Endodermal cell (in vitro differentiated cells): ENCODE measurements around the gene SGPL1. TPM values are rescaled to one million over a fixed set of nuclear protein-coding genes. Genes with fewer than 3 reads are reported as not detected.
A peak's percentile ranks its signal among the peaks of the same experiment; 100 is the strongest.

ENCODE experiments used
- DNase-seq: peaks from one replicate; pipeline ENCODE4 v3.0.0-alpha.2; 2017
- H3K27ac ChIP-seq: 2 replicates; pipeline ENCODE4 v1.5.1; 2013; ENCODE audit warnings: mild to moderate bottlenecking, low read depth, low read length, moderate library complexity
- H3K27me3 ChIP-seq: 2 replicates; pipeline ENCODE4 v1.6.1; 2013; ENCODE audit warnings: mild to moderate bottlenecking, low read length, moderate library complexity; ENCODE audit not compliant: insufficient read depth, control insufficient read depth, poor library complexity, severe bottlenecking
- H3K36me3 ChIP-seq: 2 replicates; pipeline ENCODE4 v1.7.0; 2013; ENCODE audit warnings: mild to moderate bottlenecking, low read length, moderate library complexity; ENCODE audit not compliant: control insufficient read depth, insufficient read depth
- H3K4me1 ChIP-seq: one replicate; pipeline ENCODE4 v1.7.0; 2013; ENCODE audit warnings: low read length; ENCODE audit not compliant: control insufficient read depth, insufficient read depth
- H3K4me3 ChIP-seq: 2 replicates; pipeline ENCODE4 v1.5.1; 2013; ENCODE audit warnings: mild to moderate bottlenecking, low read length, moderate library complexity
- H3K9ac ChIP-seq: 2 replicates; pipeline ENCODE4 v1.6.1; 2013; ENCODE audit warnings: mild to moderate bottlenecking, low read length, moderate library complexity; ENCODE audit not compliant: poor library complexity, severe bottlenecking; ENCODE audit errors: extremely low read depth
- H3K9me3 ChIP-seq: 2 replicates; pipeline ENCODE4 v1.6.1; 2013; ENCODE audit warnings: mild to moderate bottlenecking, low read length, moderate library complexity; ENCODE audit not compliant: control insufficient read depth
- H3K27ac Mint-ChIP-seq: 2 replicates; pipeline ENCODE4 v1.8.0; 2020; ENCODE audit warnings: mixed read lengths
- H3K27me3 Mint-ChIP-seq: 2 replicates; pipeline ENCODE4 v1.8.0; 2021; ENCODE audit warnings: mild to moderate bottlenecking, mixed read lengths; ENCODE audit not compliant: insufficient read depth
- H3K36me3 Mint-ChIP-seq: 2 replicates; pipeline ENCODE4 v1.8.0; 2020; ENCODE audit warnings: low read depth, mixed read lengths
- H3K4me1 Mint-ChIP-seq: 2 replicates; pipeline ENCODE4 v1.8.0; 2020; ENCODE audit warnings: mixed read lengths
- H3K4me3 Mint-ChIP-seq: 2 replicates; pipeline ENCODE4 v1.8.0; 2020; ENCODE audit warnings: mild to moderate bottlenecking, moderate library complexity, mixed read lengths
- H3K9me3 Mint-ChIP-seq: 2 replicates; pipeline ENCODE4 v1.8.0; 2020; ENCODE audit warnings: mild to moderate bottlenecking, mixed read lengths
- WGBS, 2 experiments: methylation state at CpG; one replicate each; pipeline versions ENCODE4 v1.1.5 to v1.1.7; 2013; ENCODE audit warnings: missing lambda C conversion rate in 2 of 2, mixed read lengths in 1 of 2; ENCODE audit not compliant: insufficient coverage in 1 of 2, insufficient read length in 1 of 2; 5-methylcytosine and 5-hydroxymethylcytosine counted together
- total RNA-seq, 2 donors: library from RNA; stranded (reverse); fragmentation: NEBNext Ultra II Directional in 1 of 2; extraction: Animal tissue kit (Norgen Biotek cat#: 25700) in 1 of 2; gene quantifications; 2 replicates in 1 of 2; 3 replicates in 1 of 2; pipeline ENCODE4 v1.2.1, GENCODE V29; 2021
- TF ChIP-seq, protein P1 (sequence below): fragments of 200-600 bp; sonication (generic); conservative IDR thresholded peaks from 2 replicates; pipeline ENCODE4 v1.5.0; 2021; ENCODE audit warnings: antibody characterized with exemption, mild to moderate bottlenecking

SGPL1 gene
- total RNA-seq, 2 donors from 2014 or later, result 95.4 to 103 TPM

DNA sequence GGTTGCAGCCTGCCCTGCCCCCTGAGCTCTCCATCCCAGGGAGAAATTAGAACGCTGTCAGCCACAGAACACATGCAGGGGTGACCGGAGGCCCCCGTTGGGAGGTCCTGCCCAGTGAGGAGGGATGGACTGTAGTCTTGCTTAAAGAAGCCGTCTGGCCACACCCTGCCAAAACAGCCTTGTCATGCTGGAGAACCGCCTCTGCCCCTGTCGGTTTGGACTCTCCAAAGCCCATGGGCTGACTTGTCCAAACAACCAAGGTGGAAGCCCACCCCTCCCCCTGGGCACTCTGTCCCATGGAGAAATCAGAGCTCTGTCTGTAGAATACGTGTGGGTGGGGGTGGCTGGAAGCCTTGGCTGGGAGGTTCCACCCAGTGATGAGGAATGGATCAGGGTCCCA lies 17.9 kb upstream of the SGPL1 start:
- 92 to 94% methylated on average over 7 of the region's 7 CpGs for WGBS, 2 experiments
- TF ChIP-seq, protein P1, sequence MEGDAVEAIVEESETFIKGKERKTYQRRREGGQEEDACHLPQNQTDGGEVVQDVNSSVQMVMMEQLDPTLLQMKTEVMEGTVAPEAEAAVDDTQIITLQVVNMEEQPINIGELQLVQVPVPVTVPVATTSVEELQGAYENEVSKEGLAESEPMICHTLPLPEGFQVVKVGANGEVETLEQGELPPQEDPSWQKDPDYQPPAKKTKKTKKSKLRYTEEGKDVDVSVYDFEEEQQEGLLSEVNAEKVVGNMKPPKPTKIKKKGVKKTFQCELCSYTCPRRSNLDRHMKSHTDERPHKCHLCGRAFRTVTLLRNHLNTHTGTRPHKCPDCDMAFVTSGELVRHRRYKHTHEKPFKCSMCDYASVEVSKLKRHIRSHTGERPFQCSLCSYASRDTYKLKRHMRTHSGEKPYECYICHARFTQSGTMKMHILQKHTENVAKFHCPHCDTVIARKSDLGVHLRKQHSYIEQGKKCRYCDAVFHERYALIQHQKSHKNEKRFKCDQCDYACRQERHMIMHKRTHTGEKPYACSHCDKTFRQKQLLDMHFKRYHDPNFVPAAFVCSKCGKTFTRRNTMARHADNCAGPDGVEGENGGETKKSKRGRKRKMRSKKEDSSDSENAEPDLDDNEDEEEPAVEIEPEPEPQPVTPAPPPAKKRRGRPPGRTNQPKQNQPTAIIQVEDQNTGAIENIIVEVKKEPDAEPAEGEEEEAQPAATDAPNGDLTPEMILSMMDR, result no peak

DNA sequence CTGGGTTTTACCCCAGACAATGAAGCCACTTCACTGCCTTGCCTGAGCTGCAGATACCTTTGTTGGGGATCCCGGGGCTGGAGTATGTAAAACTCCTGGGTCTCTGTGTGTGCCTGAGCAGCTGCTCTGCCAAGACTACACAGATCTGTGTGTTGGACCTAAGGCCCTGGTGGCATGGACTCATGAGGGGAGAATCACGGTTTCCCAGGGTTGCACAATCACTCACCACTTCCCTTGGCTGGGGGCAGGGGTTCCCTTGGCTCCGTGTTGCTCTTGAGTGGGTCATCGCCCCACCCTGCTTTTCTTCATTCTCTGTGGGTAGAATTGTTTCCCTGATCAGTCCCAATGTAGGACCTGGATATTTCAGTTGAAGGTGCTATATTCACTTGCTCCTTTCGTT lies 16.6 kb upstream of the SGPL1 start:
- no peak overlapping the region for H3K4me3 Mint-ChIP-seq
- H3K36me3 Mint-ChIP-seq, result no peaks in the 10 kb centered on the region
- no peak overlapping the region for H3K27ac Mint-ChIP-seq
- H3K4me1 Mint-ChIP-seq, result no peaks in the 10 kb centered on the region
- no peak overlapping the region for H3K4me3 ChIP-seq
- 85 to 91% methylated on average over 3 to 5 of the region's 5 CpGs for WGBS, 2 experiments
- H3K9me3 Mint-ChIP-seq, result no peaks in the 10 kb centered on the region
- H3K9ac ChIP-seq, result no peak overlapping the region
- no peaks in the 10 kb centered on the region for H3K27me3 ChIP-seq
- H3K9me3 ChIP-seq, result no peaks in the 10 kb centered on the region
- TF ChIP-seq, protein P1, result no peak
- no peak overlapping the region for H3K27ac ChIP-seq
- no peaks in the 10 kb centered on the region for H3K4me1 ChIP-seq
- DNase-seq, result no peak
- no peaks in the 10 kb centered on the region for H3K36me3 ChIP-seq
- no peaks in the 10 kb centered on the region for H3K27me3 Mint-ChIP-seq

More for the DNA sequence above, 17.9 kb upstream of the SGPL1 start:
- Histone ChIP-seq H3K9ac (no peak overlapping the region), H3K4me1 (no peaks in the 10 kb centered on the region), H3K27me3 (no peaks in the 10 kb centered on the region), H3K27ac (no peak overlapping the region), H3K4me3 (no peak overlapping the region), H3K36me3 (no peaks in the 10 kb centered on the region), H3K9me3 (no peaks in the 10 kb centered on the region)
- Mint-ChIP-seq H3K27ac (no peak overlapping the region), H3K4me3 (no peak overlapping the region), H3K9me3 (no peaks in the 10 kb centered on the region), H3K4me1 (no peaks in the 10 kb centered on the region), H3K36me3 (no peaks in the 10 kb centered on the region), H3K27me3 (no peaks in the 10 kb centered on the region)
- peak; percentile 29 for DNase-seq

DNA sequence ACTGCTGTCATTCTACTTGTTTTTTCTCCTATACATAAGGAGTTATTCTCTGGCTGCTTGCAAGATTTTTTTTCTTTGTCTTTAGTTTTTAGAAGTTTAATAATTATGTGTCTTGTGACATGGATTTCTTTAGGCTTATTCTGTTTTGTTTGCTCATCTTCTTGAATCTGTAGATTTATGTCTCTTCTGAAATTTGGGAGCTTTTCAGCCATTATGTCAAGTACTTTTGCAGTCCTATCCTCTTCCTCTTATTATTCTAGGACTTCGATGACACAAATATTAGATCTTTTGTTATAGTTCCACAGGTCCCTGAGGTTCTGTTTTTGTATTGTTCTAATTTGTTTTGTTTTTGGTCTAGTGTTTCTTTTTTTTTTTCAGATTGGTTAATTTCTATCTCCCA lies 13.9 kb upstream of the SGPL1 start:
- TF ChIP-seq, protein P1, result no peak
- no peaks in the 10 kb centered on the region for H3K4me1 Mint-ChIP-seq
- no peaks in the 10 kb centered on the region for H3K27me3 Mint-ChIP-seq

More for the DNA sequence above, 13.9 kb upstream of the SGPL1 start:
- H3K9ac ChIP-seq, result no peak overlapping the region
- no peak for DNase-seq
- no peak overlapping the region for H3K27ac ChIP-seq
- 80% methylated on average over 1 of the region's 1 CpG; no CpG with 5 or more reads in 1 of the 2 experiments for WGBS, 2 experiments
- no peaks in the 10 kb centered on the region for H3K4me1 ChIP-seq
- no peaks in the 10 kb centered on the region for H3K27me3 ChIP-seq
- no peaks in the 10 kb centered on the region for H3K9me3 ChIP-seq
- H3K4me3 ChIP-seq, result no peak overlapping the region
- H3K27ac Mint-ChIP-seq, result no peak overlapping the region
- H3K9me3 Mint-ChIP-seq, result no peaks in the 10 kb centered on the region
- H3K36me3 Mint-ChIP-seq, result no peaks in the 10 kb centered on the region
- H3K36me3 ChIP-seq, result no peaks in the 10 kb centered on the region
- no peak overlapping the region for H3K4me3 Mint-ChIP-seq
